Measurements from ENCODE around the gene PSME1.

PSME1 gene

GRCh38 chr14:24123424-24124417 is 12.3 kb upstream of the PSME1 start:
- TF ChIP-seq ZFX (IDR thresholded peaks at IDR 0.05; ENCODE audit: borderline replicate concordance) (no peak), CTCF (IDR thresholded peaks at IDR 0.05) (no peak)
- 0 out of 2 replicates have a peak overlapping the region, but pooled peaks have one; percentile 29 for H3K27ac ChIP-seq

GRCh38 chr14:24126939-24127338 is 9.1 kb upstream of the PSME1 start:
- TF ChIP-seq ZFX (IDR thresholded peaks at IDR 0.05; ENCODE audit: borderline replicate concordance) (no peak), CTCF (IDR thresholded peaks at IDR 0.05) (no peak)
- no peak overlapping the region for H3K27ac ChIP-seq

GRCh38 chr14:24127673-24128072 is 8.3 kb upstream of the PSME1 start:
- no peak overlapping the region for H3K27ac ChIP-seq
- TF ChIP-seq CTCF (IDR thresholded peaks at IDR 0.05) = no peak
- no peak for TF ChIP-seq ZFX (IDR thresholded peaks at IDR 0.05; ENCODE audit: borderline replicate concordance)

- no peak for TF ChIP-seq ZFX (IDR thresholded peaks at IDR 0.05; ENCODE audit: borderline replicate concordance)
- no peak for TF ChIP-seq CTCF (IDR thresholded peaks at IDR 0.05)
- H3K27ac ChIP-seq = no peak overlapping the region
These were observed 6.5 kb upstream of the PSME1 start for GRCh38 chr14:24129410-24129998.

- no peak for TF ChIP-seq CTCF (IDR thresholded peaks at IDR 0.05)
- no peak for TF ChIP-seq ZFX (IDR thresholded peaks at IDR 0.05; ENCODE audit: borderline replicate concordance)
- no peak within 1 kb of the TSS for H3K27ac ChIP-seq
These were observed 5.6 kb upstream of the PSME1 start, which contains the start of gene FITM1 for GRCh38 chr14:24130380-24130716. Gene FITM1, plus strand, starts transcription at chr14:24130659. Its CDS starts 905 bp downstream, at chr14:24131564.

GRCh38 chr14:24130717-24131548 is 5.1 kb upstream of the PSME1 start:
- TF ChIP-seq CTCF (IDR thresholded peaks at IDR 0.05) (no peak), ZFX (IDR thresholded peaks at IDR 0.05; ENCODE audit: borderline replicate concordance) (no peak)
- no peak overlapping the region for H3K27ac ChIP-seq
